Activated T-helper 2 cell treated with anti-CD3 and anti-CD28 coated beads, Interferon-gamma antibody, Interleukin-2, Interleukin-4, amounts not matched to agents 10 μg/mL and 5 μg/mL and 100 μg/mL, durations not matched to agents 14 hours and 24 hours and 36 hours (primary cell): ENCODE measurements around the gene FAU. TPM values are rescaled to one million over a fixed set of nuclear protein-coding genes. Genes with fewer than 3 reads are reported as not detected.
"Not testable (repeated sequence)": the region's sequence is repeated elsewhere in the genome, so short reads cannot be mapped to it uniquely, and the experiment has no call there.

Source experiments
- DNase-seq: peaks from one replicate; pipeline ENCODE4 v3.0.0; 2021; ENCODE audit warnings: low spot score
- H3K27ac Mint-ChIP-seq: one replicate; pipeline ENCODE4 v1.8.0; 2021; ENCODE audit warnings: mixed read lengths
- H3K27me3 Mint-ChIP-seq: one replicate; pipeline ENCODE4 v1.8.0; 2021; ENCODE audit warnings: low read depth, mixed read lengths
- H3K36me3 Mint-ChIP-seq: one replicate; pipeline ENCODE4 v1.8.0; 2021; ENCODE audit warnings: low read depth, mixed read lengths
- H3K4me1 Mint-ChIP-seq: one replicate; pipeline ENCODE4 v1.8.0; 2021; ENCODE audit warnings: low read depth, mixed read lengths
- H3K4me3 Mint-ChIP-seq: one replicate; pipeline ENCODE4 v1.8.0; 2021; ENCODE audit warnings: low read depth, mild to moderate bottlenecking, moderate library complexity, mixed read lengths
- H3K9me3 Mint-ChIP-seq: one replicate; pipeline ENCODE4 v1.8.0; 2021; ENCODE audit warnings: mixed read lengths
- intact Hi-C: fragments of 100-400 bp; cut with micrococcal nuclease; formaldehyde crosslinking; loops from one replicate; pipeline ENCODE4 v1.15.1; 2023
- total RNA-seq: library from RNA; stranded (reverse); gene quantifications from 2 replicates; pipeline ENCODE4 v1.2.3, GENCODE V29; 2022

FAU gene
- total RNA-seq, 1 donor from 2014 or later = 1,034 TPM

DNA sequence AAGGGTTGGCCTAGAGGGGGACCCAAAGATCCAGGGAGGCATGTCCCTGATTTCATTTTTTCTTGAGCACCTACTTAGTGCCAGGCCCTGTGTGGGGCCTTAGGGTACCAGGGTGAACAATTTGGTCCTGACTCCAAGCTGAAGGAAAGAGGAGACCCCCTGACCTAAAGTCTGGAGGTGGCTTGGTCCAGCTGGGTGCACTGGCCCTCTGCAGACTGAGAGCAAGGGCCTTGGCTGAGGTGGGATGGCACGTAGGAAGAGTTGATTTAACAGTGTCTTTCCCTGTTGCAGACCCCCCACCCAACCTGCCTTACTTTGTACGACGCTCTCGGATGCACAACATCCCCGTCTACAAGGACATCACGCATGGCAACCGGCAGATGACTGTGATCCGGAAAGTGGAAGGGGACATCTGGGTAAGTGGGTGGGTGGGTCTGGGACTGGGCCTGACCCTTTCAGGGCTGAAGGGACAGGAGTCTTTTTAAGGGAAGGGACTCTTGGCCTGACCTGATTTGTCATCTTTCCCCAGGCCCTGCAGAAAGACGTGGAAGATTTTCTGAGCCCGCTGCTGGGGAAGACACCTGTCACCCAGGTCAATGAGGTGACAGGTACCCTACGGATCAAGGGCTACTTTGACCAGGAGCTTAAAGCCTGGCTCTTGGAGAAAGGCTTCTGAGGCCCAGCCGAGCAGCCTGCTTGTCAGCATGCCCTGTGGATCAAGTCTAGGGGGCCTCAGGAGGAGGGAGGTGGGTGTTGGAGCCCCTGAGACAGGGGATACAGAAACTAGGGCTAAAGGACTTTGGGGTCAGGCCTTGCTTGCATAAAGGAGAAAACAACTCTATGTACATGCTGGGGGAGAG is 3.5 kb upstream of the FAU start:
- H3K27me3 Mint-ChIP-seq = no peaks in the 10 kb centered on the region
- H3K4me1 Mint-ChIP-seq = peaks cover 14% of the 10 kb centered on the region
- intact Hi-C loops = no loop called here
- H3K27ac Mint-ChIP-seq = no peak overlapping the region
- H3K36me3 Mint-ChIP-seq = peaks cover 75% of the 10 kb centered on the region
- no peak for DNase-seq
- no peaks in the 10 kb centered on the region for H3K9me3 Mint-ChIP-seq
- H3K4me3 Mint-ChIP-seq = no peak overlapping the region

DNA sequence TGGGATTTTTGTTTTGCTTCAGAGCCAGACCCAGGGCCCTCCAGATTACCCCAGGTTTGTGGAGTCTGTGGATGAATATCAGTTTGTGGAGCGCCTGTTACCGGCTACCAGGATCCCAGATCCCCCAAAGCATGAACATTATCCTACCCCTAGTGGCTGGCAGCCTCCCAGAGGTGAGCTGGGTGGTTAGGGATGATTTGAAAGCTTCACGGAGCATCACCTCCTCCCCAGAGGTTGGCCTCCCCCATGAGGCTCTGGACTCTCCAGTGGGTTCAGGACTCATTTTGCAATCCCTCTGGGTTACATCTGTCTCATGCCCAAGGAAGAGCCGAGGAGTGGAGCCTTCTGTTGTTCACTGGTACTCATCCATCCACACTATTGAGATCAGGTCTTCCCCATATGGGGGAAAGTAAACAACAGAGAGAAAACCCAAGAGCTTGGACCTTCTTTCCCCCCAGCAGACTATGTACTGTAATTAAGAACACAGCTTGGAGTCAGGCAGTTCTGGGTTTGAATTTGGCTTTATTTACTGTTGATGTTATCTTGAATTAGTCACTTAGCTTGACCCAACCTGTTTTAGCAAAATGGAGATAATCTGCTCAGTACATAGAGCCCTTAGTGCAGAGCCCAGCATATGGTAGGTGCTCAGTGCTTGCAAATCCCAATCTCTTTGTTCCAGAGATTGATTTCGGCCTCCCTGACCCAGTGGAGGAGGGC is 2.7 kb upstream of the FAU start:
- peaks cover 76% of the 10 kb centered on the region for H3K36me3 Mint-ChIP-seq
- H3K4me3 Mint-ChIP-seq = peak overlapping the region; percentile 60
- peak overlapping the region; percentile 28 for H3K27ac Mint-ChIP-seq
- H3K27me3 Mint-ChIP-seq = no peaks in the 10 kb centered on the region
- peaks cover 15% of the 10 kb centered on the region for H3K4me1 Mint-ChIP-seq
- intact Hi-C loops = no loop called here
- DNase-seq = no peak
- no peaks in the 10 kb centered on the region for H3K9me3 Mint-ChIP-seq

GRCh38 chr11:65121447-65121864 is 478 bp downstream of the FAU start:
- H3K4me3 Mint-ChIP-seq = peak overlapping the region; percentile 100
- intact Hi-C loops = no loop called here
- H3K27me3 Mint-ChIP-seq = no peaks in the 10 kb centered on the region
- H3K9me3 Mint-ChIP-seq = no peaks in the 10 kb centered on the region
- peaks cover 24% of the 10 kb centered on the region for H3K4me1 Mint-ChIP-seq
- H3K27ac Mint-ChIP-seq = peak overlapping the region; percentile 98
- H3K36me3 Mint-ChIP-seq = peaks cover 74% of the 10 kb centered on the region
- DNase-seq = peak; percentile 24

DNA sequence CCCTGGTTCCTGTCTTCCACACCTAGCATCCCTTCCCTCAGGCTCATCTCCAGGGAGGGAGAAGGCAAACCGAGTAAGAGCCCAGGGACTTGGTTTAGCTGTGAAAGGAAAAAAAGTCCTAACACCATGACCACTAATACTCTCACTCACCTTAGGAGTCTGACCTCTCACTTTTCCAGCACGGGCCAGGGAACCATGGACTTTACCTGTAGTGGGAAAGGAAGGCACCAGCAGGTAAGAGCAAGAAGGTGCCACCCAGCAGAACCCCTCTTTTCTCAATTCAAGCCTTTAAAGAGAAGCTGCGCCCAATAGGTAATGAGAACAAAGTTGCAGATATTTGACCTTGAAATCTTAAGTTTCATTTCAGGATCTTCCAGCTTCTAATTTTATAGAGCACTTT is 1.1 kb downstream of the FAU start:
- no peak for DNase-seq
- no peaks in the 10 kb centered on the region for H3K27me3 Mint-ChIP-seq
- H3K27ac Mint-ChIP-seq = peak overlapping the region; percentile 98
- peaks cover 75% of the 10 kb centered on the region for H3K36me3 Mint-ChIP-seq
- H3K4me3 Mint-ChIP-seq = peak overlapping the region; percentile 100
- intact Hi-C loops = no loop called here
- H3K9me3 Mint-ChIP-seq = no peaks in the 10 kb centered on the region
- peaks cover 24% of the 10 kb centered on the region for H3K4me1 Mint-ChIP-seq

DNA sequence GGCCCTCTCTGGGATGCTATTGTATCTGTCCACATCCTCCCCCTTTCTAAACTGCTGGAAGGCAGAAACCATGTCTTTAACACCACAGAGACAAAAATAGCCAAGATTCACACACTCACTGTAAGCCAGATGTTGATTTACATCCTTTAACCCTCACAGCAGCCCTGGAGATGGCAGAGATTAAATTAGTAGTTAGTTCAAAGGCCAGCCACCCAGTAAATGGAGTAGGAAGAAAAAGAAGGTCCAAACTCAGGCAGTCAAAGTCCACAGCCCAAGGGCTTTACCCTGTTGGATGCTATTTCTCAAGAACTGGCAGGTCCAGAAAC is 2.3 kb downstream of the FAU start:
- intact Hi-C loops = loop anchor here (5.0 to 10.0 kb wide), 3 partner anchors 205 to 455 kb away; partner anchors contain the start of genes ATG2A, EHBP1L1, FAM89B and ZNRD2
- peaks cover 69% of the 10 kb centered on the region for H3K36me3 Mint-ChIP-seq
- H3K27ac Mint-ChIP-seq = peak overlapping the region; percentile 31
- H3K9me3 Mint-ChIP-seq = no peaks in the 10 kb centered on the region
- DNase-seq = no peak
- no peaks in the 10 kb centered on the region for H3K27me3 Mint-ChIP-seq
- peak overlapping the region; percentile 24 for H3K4me3 Mint-ChIP-seq
- H3K4me1 Mint-ChIP-seq = peaks cover 24% of the 10 kb centered on the region

DNA sequence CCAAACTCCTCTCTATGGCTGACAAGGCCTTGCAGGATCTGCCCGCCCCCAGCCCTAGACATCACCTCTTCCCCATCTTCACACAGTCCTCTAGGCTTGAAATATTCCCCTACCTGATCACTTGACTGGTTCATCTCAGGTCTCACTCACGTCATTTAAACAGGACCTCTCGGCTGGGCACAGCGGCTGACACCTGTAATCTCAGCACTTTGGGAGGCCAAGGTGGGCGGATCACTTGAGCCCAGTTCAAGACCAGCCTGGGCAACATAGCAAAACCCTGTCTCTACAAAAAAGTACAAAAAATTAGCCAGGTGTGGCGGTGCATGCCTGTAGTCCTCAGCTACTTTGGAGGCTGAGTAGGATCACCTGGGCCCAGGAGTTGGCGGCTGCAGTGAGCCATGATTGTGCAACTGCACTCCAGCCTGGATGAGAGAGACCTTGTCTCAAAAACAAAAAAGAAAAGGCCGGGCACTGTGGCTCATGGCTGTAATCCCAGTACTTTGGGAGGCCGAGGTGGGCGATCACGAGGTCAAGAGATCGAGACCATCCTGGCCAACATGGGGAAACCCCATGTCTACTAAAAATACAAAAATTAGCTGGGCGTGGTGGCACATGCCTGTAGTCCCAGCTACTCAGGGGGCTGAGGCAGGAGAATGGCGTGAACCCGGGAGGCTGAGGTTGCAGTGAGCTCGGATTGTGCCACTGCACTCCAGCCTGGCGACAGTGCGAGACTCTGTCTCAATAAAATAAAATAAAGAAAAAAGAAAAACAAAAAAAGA is 2.9 kb downstream of the FAU start:
- DNase-seq, H3K4me3 Mint-ChIP-seq, H3K27me3 Mint-ChIP-seq, H3K9me3 Mint-ChIP-seq: not testable (repeated sequence)
- intact Hi-C loops = loop anchor here (5.0 to 10.0 kb wide), 3 partner anchors 204 to 456 kb away; partner anchors contain the start of genes ATG2A, EHBP1L1, FAM89B and ZNRD2
- Mint-ChIP-seq H3K36me3 (peaks cover 65% of the 10 kb centered on the region), H3K4me1 (peaks cover 22% of the 10 kb centered on the region), H3K27ac (peak overlapping the region; percentile 59)

DNA sequence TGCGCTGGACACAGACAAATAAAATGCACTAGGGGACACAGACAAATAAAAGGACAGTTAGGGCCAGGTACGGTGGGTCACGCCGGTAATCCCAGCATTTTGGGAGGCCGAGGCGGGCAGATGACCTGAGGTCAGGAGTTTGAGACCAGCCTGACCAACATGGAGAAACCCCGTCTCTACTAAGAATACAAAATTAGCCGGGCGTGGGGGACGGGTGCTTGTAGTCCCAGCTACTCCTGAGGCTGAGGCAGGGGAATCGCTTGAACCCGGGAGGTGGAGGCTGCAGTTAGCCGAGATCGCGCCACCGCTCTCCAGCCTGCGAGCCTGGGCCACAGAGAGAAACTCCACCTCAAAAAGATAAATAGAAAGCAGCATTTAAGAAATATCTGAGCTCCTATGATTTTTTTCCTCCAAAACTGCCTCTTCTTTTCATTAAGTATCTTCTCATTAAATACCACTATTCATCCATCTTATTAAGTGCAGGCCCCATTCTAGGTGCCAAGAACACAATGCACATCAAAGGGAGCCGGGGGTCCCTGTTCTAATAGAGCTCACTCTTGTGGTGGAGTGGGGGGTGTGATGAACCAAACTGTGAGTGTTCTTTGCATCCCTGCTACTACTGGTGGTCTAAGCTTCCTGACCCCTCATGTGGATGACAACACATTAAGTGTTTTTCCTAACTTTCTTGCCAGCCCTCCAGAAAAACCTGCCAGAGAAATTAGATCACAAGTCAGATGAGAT is 3.7 kb downstream of the FAU start:
- H3K27ac Mint-ChIP-seq = peak overlapping the region; percentile 82
- peaks cover 66% of the 10 kb centered on the region for H3K36me3 Mint-ChIP-seq
- H3K27me3 Mint-ChIP-seq = no peaks in the 10 kb centered on the region
- H3K4me1 Mint-ChIP-seq = peaks cover 28% of the 10 kb centered on the region
- intact Hi-C loops = loop anchor here (5.0 to 10.0 kb wide), 3 partner anchors 203 to 457 kb away; partner anchors contain the start of genes ATG2A, EHBP1L1, FAM89B and ZNRD2
- no peaks in the 10 kb centered on the region for H3K9me3 Mint-ChIP-seq
- no peak for DNase-seq
- H3K4me3 Mint-ChIP-seq = peak overlapping the region; percentile 84

- H3K4me1 Mint-ChIP-seq = peaks cover 28% of the 10 kb centered on the region
- H3K27me3 Mint-ChIP-seq = no peaks in the 10 kb centered on the region
- H3K4me3 Mint-ChIP-seq = peak within 1 kb of the TSS; percentile 84
- DNase-seq = peak; percentile 100
- peak within 1 kb of the TSS; percentile 88 for H3K27ac Mint-ChIP-seq
- H3K9me3 Mint-ChIP-seq = no peaks in the 10 kb centered on the region
- intact Hi-C loops = loop anchor here (1.0 to 10.0 kb wide), 6 partner anchors 17 to 457 kb away; partner anchors contain the start of genes ATG2A, CAPN1, EHBP1L1 and FAM89B
- peaks cover 66% of the 10 kb centered on the region for H3K36me3 Mint-ChIP-seq
Observed at GRCh38 chr11:65117206-65118096, 4.5 kb downstream of the FAU start, which contains the start of gene ZNHIT2. TSS of gene ZNHIT2 (minus strand) at chr11:65117701. CDS start at chr11:65117653, 48 bp downstream.

GRCh38 chr11:65116370-65117205 is 5.3 kb downstream of the FAU start:
- Mint-ChIP-seq H3K36me3 (peaks cover 57% of the 10 kb centered on the region), H3K9me3 (no peaks in the 10 kb centered on the region), H3K4me1 (peaks cover 28% of the 10 kb centered on the region), H3K27ac (peak overlapping the region; percentile 88), H3K27me3 (no peaks in the 10 kb centered on the region), H3K4me3 (peak overlapping the region; percentile 84)
- peak; percentile 48 for DNase-seq
- intact Hi-C loops = loop anchor here (1.0 to 10.0 kb wide), 6 partner anchors 18 to 458 kb away; partner anchors contain the start of genes ATG2A, CAPN1, EHBP1L1 and FAM89B

DNA sequence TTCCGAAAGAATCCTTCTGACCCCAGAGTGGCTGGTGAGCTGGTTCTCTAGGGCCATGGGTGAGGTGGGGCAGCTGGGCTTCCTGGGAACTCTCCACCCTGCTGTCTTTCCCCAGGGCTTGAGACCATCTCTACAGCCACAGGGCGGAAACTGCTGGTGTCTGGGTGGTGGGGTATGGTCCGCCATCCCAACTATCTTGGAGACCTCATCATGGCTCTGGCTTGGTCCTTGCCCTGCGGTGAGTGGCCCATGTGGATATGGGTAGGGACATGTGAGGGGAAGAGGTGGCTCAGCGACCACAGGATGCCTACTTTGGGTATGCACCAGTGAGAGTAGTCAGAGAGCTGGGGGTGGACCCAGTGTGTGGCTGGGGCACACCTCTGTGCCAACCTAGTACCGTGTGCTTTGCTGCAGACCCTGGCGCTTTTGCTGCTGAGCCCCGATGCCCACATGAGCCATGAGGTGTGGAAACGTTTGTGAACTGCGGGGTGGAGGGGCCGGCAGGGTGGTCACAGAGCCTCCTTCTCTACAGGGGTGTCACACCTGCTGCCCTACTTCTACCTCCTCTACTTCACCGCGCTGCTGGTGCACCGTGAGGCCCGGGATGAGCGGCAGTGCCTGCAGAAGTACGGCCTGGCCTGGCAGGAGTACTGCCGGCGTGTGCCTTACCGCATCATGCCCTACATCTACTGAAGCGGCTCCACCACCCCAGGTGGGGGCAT is 6.4 kb downstream of the FAU start:
- H3K9me3 Mint-ChIP-seq = no peaks in the 10 kb centered on the region
- peak overlapping the region; percentile 84 for H3K4me3 Mint-ChIP-seq
- intact Hi-C loops = loop anchor here (2.0 to 10.0 kb wide), 4 partner anchors 19 to 459 kb away; partner anchors contain the start of genes ATG2A, EHBP1L1, FAM89B and SYVN1
- H3K36me3 Mint-ChIP-seq = peaks cover 47% of the 10 kb centered on the region
- no peak for DNase-seq
- peak overlapping the region; percentile 88 for H3K27ac Mint-ChIP-seq
- H3K27me3 Mint-ChIP-seq = no peaks in the 10 kb centered on the region
- peaks cover 31% of the 10 kb centered on the region for H3K4me1 Mint-ChIP-seq
